ENCODE measurements around the gene SLC9A9.

GRCh38 chr3:143464850-143465249 is 383.4 kb downstream of the SLC9A9 start:
- TF ChIP-seq CTCF (IDR thresholded peaks at IDR 0.05; ENCODE audit: low read depth, low read length): no peak
- no peak for TF ChIP-seq POLR2A (IDR thresholded peaks at IDR 0.05; ENCODE audit: extremely low read depth, insufficient read length)
- no peak for TF ChIP-seq MYC (IDR thresholded peaks at IDR 0.05; ENCODE audit: low read depth, low read length)
- TF ChIP-seq MAX (IDR thresholded peaks at IDR 0.05; ENCODE audit: low read depth, low read length): no peak

All from NB4 (cell line).